Stimulated activated effector memory CD8-positive, alpha-beta T cell treated with anti-CD3 and anti-CD28 coated beads, Interleukin-12 subunit alpha, Interleukin-12 subunit beta, amount 100 ng/mL, for 72 hours (primary cell): ENCODE data around the gene FBLN2.

ENCODE experiments used
- ATAC-seq: fragments of 150-1000 bp; cut with Tn5 transposase; 2 replicates; pipeline ENCODE4 v1.10.0; 2021
- DNase-seq, 2 donors: peaks; one replicate each; pipeline ENCODE4 v3.0.0; 2021 to 2022; ENCODE audit warnings: low spot score in 2 of 2
- H3K27ac Mint-ChIP-seq: one replicate; pipeline ENCODE4 v1.8.0; 2022; ENCODE audit warnings: mild to moderate bottlenecking, mixed read lengths
- H3K36me3 Mint-ChIP-seq: one replicate; pipeline ENCODE4 v1.8.0; 2022; ENCODE audit warnings: mild to moderate bottlenecking, mixed read lengths
- H3K4me1 Mint-ChIP-seq: one replicate; pipeline ENCODE4 v1.8.0; 2022; ENCODE audit warnings: mixed read lengths
- H3K4me3 Mint-ChIP-seq: one replicate; pipeline ENCODE4 v1.8.0; 2022; ENCODE audit warnings: mild to moderate bottlenecking, mixed read lengths
- H3K9me3 Mint-ChIP-seq: one replicate; pipeline ENCODE4 v1.8.0; 2022; ENCODE audit warnings: mixed read lengths

The FBLN2 gene

GRCh38 chr3:13508496-13508895 is 40.4 kb upstream of the FBLN2 start:
- H3K9me3 Mint-ChIP-seq, result no peaks in the 10 kb centered on the region
- no peak overlapping the region for H3K27ac Mint-ChIP-seq
- H3K4me3 Mint-ChIP-seq, result no peak overlapping the region
- no peaks in the 10 kb centered on the region for H3K36me3 Mint-ChIP-seq
- ATAC-seq (no peak), DNase-seq (no peak)
- H3K4me1 Mint-ChIP-seq, result peaks cover 6% of the 10 kb centered on the region

- Mint-ChIP-seq H3K4me3 (no peak overlapping the region), H3K4me1 (peaks cover 6% of the 10 kb centered on the region), H3K27ac (no peak overlapping the region), H3K36me3 (no peaks in the 10 kb centered on the region), H3K9me3 (no peaks in the 10 kb centered on the region)
- no peak for DNase-seq
- no peak for ATAC-seq
Observed at GRCh38 chr3:13509059-13509815, 39.7 kb upstream of the FBLN2 start.

GRCh38 chr3:13509816-13510192 is 39.1 kb upstream of the FBLN2 start:
- Mint-ChIP-seq H3K36me3 (no peaks in the 10 kb centered on the region), H3K9me3 (no peaks in the 10 kb centered on the region), H3K4me3 (no peak overlapping the region), H3K27ac (no peak overlapping the region), H3K4me1 (peaks cover 6% of the 10 kb centered on the region)
- DNase-seq, result no peak
- ATAC-seq, result peak; percentile 9

DNA sequence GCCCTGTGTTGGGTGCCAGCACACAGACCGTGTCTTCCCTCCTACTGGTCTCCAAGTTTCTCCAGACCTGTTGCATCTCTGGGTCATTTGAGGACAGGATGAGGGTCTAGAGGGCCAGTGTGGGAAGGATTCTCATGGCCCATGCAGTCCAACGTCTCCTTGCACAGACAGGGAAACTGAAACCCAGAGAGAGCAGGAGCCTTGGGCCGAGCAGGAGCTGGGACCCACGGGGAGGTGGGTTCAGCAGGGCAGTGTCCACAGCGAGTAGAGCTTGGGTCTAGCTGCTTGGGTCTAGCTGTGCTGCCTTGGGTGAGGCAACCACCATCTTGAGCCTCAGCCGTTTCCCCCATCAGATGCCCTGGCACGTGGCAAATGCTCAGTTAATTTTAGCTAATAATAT is 36.5 kb upstream of the FBLN2 start:
- DNase-seq (no peak), ATAC-seq (no peak)
- no peak overlapping the region for H3K4me3 Mint-ChIP-seq
- peaks cover 6% of the 10 kb centered on the region for H3K4me1 Mint-ChIP-seq
- no peak overlapping the region for H3K27ac Mint-ChIP-seq
- no peaks in the 10 kb centered on the region for H3K9me3 Mint-ChIP-seq
- H3K36me3 Mint-ChIP-seq, result no peaks in the 10 kb centered on the region

DNA sequence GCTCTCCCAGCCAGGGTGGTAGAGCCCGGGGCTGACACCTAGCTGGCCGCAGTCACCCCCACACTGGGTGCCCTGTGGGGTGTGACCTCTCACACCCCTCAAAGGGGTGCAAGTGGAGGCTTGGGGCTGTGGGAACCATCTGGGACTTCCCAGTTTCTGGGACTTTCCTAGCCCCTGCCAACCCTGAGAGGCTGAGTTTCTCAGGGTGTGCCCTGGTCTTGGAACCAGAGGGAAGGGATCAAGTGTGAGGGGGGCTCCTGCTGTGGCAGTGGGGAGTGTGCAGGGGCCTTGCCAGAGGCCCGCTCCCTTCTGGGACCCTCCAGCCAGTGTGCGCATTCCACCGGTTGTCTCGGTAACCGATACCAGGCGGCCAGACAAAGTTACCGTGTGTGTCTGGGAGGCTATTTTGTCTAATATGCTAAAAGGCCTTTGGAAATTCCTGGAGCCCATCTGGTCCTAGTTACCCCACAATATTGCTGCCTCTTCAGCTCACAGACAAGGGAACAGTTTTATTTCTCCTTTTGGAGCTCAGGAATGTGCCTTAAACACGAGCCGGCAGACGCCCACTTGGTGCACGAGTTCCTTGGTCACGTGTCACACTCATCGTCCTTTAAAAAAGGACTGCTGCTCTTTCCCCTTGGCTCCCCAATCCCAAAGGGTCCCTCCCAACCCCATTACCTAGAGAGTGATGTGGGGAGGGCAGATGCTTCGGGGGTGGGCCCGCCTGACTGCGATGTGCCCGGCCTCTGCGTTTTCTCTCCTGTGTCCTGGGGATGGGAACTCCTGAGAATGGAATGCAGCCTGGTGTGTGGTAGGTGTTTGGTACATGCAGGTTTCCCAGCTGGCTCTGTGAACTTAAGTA is 35.6 kb upstream of the FBLN2 start:
- ATAC-seq, result no peak
- H3K4me1 Mint-ChIP-seq, result peaks cover 6% of the 10 kb centered on the region
- no peaks in the 10 kb centered on the region for H3K36me3 Mint-ChIP-seq
- no peak overlapping the region for H3K27ac Mint-ChIP-seq
- H3K9me3 Mint-ChIP-seq, result no peaks in the 10 kb centered on the region
- no peak for DNase-seq
- H3K4me3 Mint-ChIP-seq, result no peak overlapping the region

DNA sequence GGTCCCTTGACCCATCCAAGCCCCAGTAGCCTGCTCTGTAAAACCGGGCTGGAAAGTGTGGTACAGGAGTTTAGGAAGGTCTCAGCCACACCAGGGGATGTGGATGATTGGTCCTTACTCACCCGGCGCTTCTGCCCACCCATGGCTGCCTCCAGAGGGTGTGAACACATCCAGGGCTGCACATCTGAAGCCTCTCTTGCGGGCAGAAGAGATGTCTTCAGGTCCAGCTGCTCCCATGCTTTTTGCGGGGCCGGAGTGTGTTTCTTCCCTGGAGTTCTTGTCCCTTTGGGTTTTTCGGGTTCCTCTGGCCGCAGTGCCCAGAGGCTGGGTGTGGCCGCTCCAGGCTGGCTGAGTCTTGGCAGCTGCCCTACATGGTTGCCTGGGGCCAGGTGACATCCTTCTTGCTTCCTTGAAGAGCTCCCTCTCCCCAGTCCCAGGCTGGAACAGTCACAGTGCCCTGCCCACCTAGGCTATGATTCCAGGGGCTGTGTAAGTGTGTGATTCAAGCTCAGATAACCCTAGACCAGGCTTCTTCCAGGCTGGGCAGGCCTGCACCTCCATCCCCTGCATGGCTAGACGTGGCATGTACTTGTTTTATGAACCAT is 34.9 kb upstream of the FBLN2 start:
- Mint-ChIP-seq H3K4me3 (no peak overlapping the region), H3K9me3 (no peaks in the 10 kb centered on the region), H3K36me3 (no peaks in the 10 kb centered on the region), H3K27ac (no peak overlapping the region), H3K4me1 (peaks cover 6% of the 10 kb centered on the region)
- no peak for DNase-seq
- ATAC-seq, result no peak

- DNase-seq (no peak), ATAC-seq (no peak)
- peaks cover 6% of the 10 kb centered on the region for H3K4me1 Mint-ChIP-seq
- no peak overlapping the region for H3K27ac Mint-ChIP-seq
- H3K9me3 Mint-ChIP-seq, result no peaks in the 10 kb centered on the region
- no peaks in the 10 kb centered on the region for H3K36me3 Mint-ChIP-seq
- H3K4me3 Mint-ChIP-seq, result no peak overlapping the region
Observed at GRCh38 chr3:13514639-13515435, 34.1 kb upstream of the FBLN2 start.

- H3K36me3 Mint-ChIP-seq, result no peaks in the 10 kb centered on the region
- no peak overlapping the region for H3K4me3 Mint-ChIP-seq
- ATAC-seq (no peak), DNase-seq (no peak)
- peaks cover 6% of the 10 kb centered on the region for H3K4me1 Mint-ChIP-seq
- no peaks in the 10 kb centered on the region for H3K9me3 Mint-ChIP-seq
- no peak overlapping the region for H3K27ac Mint-ChIP-seq
Observed at GRCh38 chr3:13515786-13516759, 32.9 kb upstream of the FBLN2 start.

DNA sequence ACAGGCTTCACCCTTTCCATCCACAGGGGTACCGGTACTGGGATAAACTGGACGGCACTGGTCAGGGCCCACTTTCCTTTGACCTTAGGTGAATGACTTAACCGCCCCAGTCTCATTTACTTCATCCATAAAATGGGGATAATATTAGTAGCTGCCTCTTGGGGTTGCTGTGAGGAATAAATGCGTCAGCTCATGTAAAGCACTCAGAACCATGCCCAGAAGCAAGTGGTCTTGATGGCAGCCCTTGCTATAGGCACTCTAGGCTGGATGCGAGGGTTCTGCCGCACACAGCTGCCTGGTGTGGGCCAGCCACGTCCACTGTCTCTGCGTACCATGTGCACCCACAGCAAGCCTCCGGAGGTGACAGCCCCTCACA is 32.2 kb upstream of the FBLN2 start:
- ATAC-seq (no peak), DNase-seq (no peak)
- no peak overlapping the region for H3K4me3 Mint-ChIP-seq
- no peaks in the 10 kb centered on the region for H3K36me3 Mint-ChIP-seq
- H3K4me1 Mint-ChIP-seq, result peaks cover 6% of the 10 kb centered on the region
- no peaks in the 10 kb centered on the region for H3K9me3 Mint-ChIP-seq
- H3K27ac Mint-ChIP-seq, result no peak overlapping the region

DNA sequence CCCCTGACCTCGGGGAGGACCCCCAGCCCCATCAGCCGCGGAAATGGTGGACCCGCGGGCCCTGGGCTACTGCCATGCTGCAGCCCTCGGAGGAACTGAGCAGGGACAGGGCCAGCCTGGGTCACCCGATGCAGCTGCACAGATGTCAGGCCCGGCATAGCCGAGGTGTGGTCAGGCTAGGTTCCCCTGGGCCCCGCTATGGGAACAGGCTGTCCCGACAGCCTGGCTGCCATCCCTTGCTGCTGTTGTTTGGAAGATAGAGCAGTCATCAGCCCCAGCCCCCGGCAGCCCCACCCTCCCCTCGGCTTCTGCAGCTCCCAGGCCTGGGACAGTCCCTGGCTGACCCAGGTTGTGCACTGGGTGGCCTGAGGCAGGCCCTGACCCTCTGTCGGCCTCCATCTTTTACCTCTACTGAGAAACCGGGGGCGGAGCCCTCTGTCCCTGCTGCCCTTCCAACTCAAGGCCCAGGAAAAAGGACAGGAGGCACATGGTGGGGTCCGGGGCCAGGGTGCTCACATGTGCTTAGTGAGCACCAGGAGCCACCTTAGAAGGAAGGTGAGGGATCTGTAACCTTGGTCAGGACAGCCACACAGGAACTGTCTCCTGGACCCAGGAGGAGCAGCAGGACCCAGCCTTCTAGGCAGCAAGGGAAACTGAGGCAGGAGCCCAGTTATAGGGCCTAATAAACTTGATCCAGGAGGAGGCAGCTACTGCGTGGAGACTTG is 31.5 kb upstream of the FBLN2 start:
- no peaks in the 10 kb centered on the region for H3K9me3 Mint-ChIP-seq
- no peaks in the 10 kb centered on the region for H3K4me1 Mint-ChIP-seq
- H3K36me3 Mint-ChIP-seq, result no peaks in the 10 kb centered on the region
- DNase-seq, result no peak
- no peak overlapping the region for H3K27ac Mint-ChIP-seq
- H3K4me3 Mint-ChIP-seq, result no peak overlapping the region
- ATAC-seq, result no peak

- no peak for DNase-seq
- no peak overlapping the region for H3K4me3 Mint-ChIP-seq
- no peaks in the 10 kb centered on the region for H3K4me1 Mint-ChIP-seq
- no peaks in the 10 kb centered on the region for H3K9me3 Mint-ChIP-seq
- H3K27ac Mint-ChIP-seq, result no peak overlapping the region
- no peak for ATAC-seq
- no peaks in the 10 kb centered on the region for H3K36me3 Mint-ChIP-seq
Observed at GRCh38 chr3:13518516-13518953, 30.4 kb upstream of the FBLN2 start.

DNA sequence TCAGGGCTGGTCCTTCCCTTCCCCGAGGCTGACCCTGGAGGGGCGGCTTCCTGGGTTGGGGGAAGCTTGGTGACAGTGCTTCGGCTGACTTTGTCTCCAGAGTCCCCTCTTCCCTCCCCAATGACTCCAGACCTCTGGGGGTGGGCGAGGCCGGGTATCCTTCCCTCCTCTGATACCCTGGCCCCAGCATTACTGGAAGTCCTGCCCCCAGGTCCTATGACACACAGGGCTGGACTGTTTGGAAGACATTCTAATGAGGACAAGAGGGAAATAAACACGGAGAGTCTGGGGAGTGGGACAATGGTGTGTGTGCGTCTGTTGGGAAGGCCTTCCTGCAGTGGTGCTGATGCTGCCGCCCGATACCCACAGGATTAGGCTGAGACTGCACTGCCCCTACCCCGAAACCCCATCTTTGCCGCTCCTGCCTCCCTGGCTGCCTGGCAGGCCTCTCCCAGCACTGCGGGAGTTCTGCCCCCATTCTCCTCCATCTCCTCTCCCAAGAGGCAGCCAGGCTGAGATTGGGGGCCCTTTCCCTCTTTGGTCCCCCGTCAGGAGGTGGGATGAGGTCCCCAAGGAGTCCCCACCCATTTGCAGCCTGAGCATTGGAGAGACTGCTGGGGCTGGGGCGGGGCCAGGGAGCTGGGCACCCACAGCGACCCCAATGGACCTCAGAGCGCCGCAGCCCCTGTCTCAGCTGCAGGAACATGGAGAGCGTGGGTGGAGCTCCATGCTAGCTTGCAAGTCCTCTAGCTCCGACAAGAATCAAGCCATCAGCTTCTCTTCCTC is 29.7 kb upstream of the FBLN2 start:
- Mint-ChIP-seq H3K9me3 (no peaks in the 10 kb centered on the region), H3K4me3 (no peak overlapping the region), H3K36me3 (no peaks in the 10 kb centered on the region), H3K4me1 (no peaks in the 10 kb centered on the region), H3K27ac (peak overlapping the region; percentile 43)
- DNase-seq, result no peak
- no peak for ATAC-seq

GRCh38 chr3:13520326-13520880 is 28.5 kb upstream of the FBLN2 start:
- ATAC-seq (no peak), DNase-seq (no peak)
- Mint-ChIP-seq H3K27ac (no peak overlapping the region), H3K4me1 (no peaks in the 10 kb centered on the region), H3K4me3 (no peak overlapping the region), H3K9me3 (no peaks in the 10 kb centered on the region), H3K36me3 (no peaks in the 10 kb centered on the region)
